ENCODE data around the gene VSX1. TPM values are rescaled to one million over a fixed set of nuclear protein-coding genes. Genes with fewer than 3 reads are reported as not detected.
A peak's percentile ranks its signal among the peaks of the same experiment; 100 is the strongest.

Gene VSX1
- total RNA-seq, 1 donor from 2014 or later = not detected

- Mint-ChIP-seq H3K9me3 (no peaks in the 10 kb centered on the region), H3K27ac (no peak overlapping the region), H3K4me3 (ENCODE audit: low read depth) (no peak overlapping the region), H3K4me1 (ENCODE audit: low read depth) (peaks cover 2% of the 10 kb centered on the region), H3K27me3 (ENCODE audit: low read depth) (peaks cover 61% of the 10 kb centered on the region), H3K36me3 (ENCODE audit: low read depth) (no peaks in the 10 kb centered on the region)
- intact Hi-C loops (cut with micrococcal nuclease) = no loop called here
- no peak for DNase-seq (ENCODE audit: low spot score)
These were observed 11.0 kb downstream of the VSX1 start for GRCh38 chr20:25070821-25071473.

GRCh38 chr20:25067102-25067987, 14.6 kb downstream of the VSX1 start:
- no peak for DNase-seq (ENCODE audit: low spot score)
- Mint-ChIP-seq H3K36me3 (ENCODE audit: low read depth) (no peaks in the 10 kb centered on the region), H3K9me3 (no peaks in the 10 kb centered on the region), H3K4me3 (ENCODE audit: low read depth) (no peak overlapping the region), H3K27ac (no peak overlapping the region), H3K4me1 (ENCODE audit: low read depth) (peaks cover 4% of the 10 kb centered on the region), H3K27me3 (ENCODE audit: low read depth) (peaks cover 51% of the 10 kb centered on the region)
- intact Hi-C loops (cut with micrococcal nuclease) = no loop called here

DNA sequence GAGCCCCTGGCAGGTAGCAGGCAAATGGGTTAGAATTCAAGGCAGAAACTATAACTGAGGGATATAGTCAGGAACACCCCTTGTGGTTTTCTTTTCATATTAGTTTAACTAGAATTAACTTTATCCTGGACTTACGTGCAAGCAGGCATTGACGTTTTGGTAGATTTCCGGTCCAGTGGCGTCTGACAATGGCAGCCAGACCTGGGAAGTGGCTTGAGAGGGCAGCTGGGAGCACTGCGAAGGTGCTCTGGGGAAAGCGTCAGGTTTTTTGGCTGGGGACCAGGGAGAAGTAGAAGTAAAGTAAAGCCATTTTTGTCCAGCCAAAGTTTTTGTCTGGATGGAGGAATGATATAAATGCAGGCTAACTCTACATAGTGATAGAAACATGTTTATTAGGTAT, 15.6 kb downstream of the VSX1 start:
- H3K4me3 Mint-ChIP-seq (ENCODE audit: low read depth) = no peak overlapping the region
- intact Hi-C loops (cut with micrococcal nuclease) = no loop called here

GRCh38 chr20:25065625-25066338, 16.2 kb downstream of the VSX1 start:
- Mint-ChIP-seq H3K27me3 (ENCODE audit: low read depth) (peaks cover 51% of the 10 kb centered on the region), H3K36me3 (ENCODE audit: low read depth) (no peaks in the 10 kb centered on the region), H3K4me3 (ENCODE audit: low read depth) (no peak overlapping the region), H3K9me3 (no peaks in the 10 kb centered on the region), H3K27ac (no peak overlapping the region), H3K4me1 (ENCODE audit: low read depth) (peaks cover 4% of the 10 kb centered on the region)
- DNase-seq (ENCODE audit: low spot score) = peak; percentile 35
- intact Hi-C loops (cut with micrococcal nuclease) = loop anchor here (1.0 kb wide), 1 partner anchor 70 kb away; no protein-coding TSS in a partner anchor

More for the DNA sequence above, 15.6 kb downstream of the VSX1 start:
- peaks cover 4% of the 10 kb centered on the region for H3K4me1 Mint-ChIP-seq (ENCODE audit: low read depth)
- no peak for DNase-seq (ENCODE audit: low spot score)
- H3K9me3 Mint-ChIP-seq = no peaks in the 10 kb centered on the region
- no peaks in the 10 kb centered on the region for H3K36me3 Mint-ChIP-seq (ENCODE audit: low read depth)
- H3K27ac Mint-ChIP-seq = no peak overlapping the region
- peaks cover 50% of the 10 kb centered on the region for H3K27me3 Mint-ChIP-seq (ENCODE audit: low read depth)

- no peak for DNase-seq (ENCODE audit: low spot score)
- H3K27me3 Mint-ChIP-seq (ENCODE audit: low read depth) = peaks cover 51% of the 10 kb centered on the region
- no peaks in the 10 kb centered on the region for H3K9me3 Mint-ChIP-seq
- no peak overlapping the region for H3K4me3 Mint-ChIP-seq (ENCODE audit: low read depth)
- no peak overlapping the region for H3K27ac Mint-ChIP-seq
- peaks cover 9% of the 10 kb centered on the region for H3K4me1 Mint-ChIP-seq (ENCODE audit: low read depth)
- intact Hi-C loops (cut with micrococcal nuclease) = loop anchor here (1.0 kb wide), 1 partner anchor 70 kb away; no protein-coding TSS in a partner anchor
- no peaks in the 10 kb centered on the region for H3K36me3 Mint-ChIP-seq (ENCODE audit: low read depth)
These were observed 16.8 kb downstream of the VSX1 start for GRCh38 chr20:25065072-25065624.

- H3K27ac Mint-ChIP-seq = no peak overlapping the region
- intact Hi-C loops (cut with micrococcal nuclease) = loop anchor here (1.0 kb wide), 1 partner anchor 69 kb away; no protein-coding TSS in a partner anchor
- H3K4me3 Mint-ChIP-seq (ENCODE audit: low read depth) = no peak overlapping the region
- H3K4me1 Mint-ChIP-seq (ENCODE audit: low read depth) = peaks cover 9% of the 10 kb centered on the region
- peaks cover 48% of the 10 kb centered on the region for H3K27me3 Mint-ChIP-seq (ENCODE audit: low read depth)
- no peak for DNase-seq (ENCODE audit: low spot score)
- H3K9me3 Mint-ChIP-seq = no peaks in the 10 kb centered on the region
- H3K36me3 Mint-ChIP-seq (ENCODE audit: low read depth) = no peaks in the 10 kb centered on the region
These were observed 17.3 kb downstream of the VSX1 start for GRCh38 chr20:25064561-25065071.

GRCh38 chr20:25063981-25064380, 18.0 kb downstream of the VSX1 start:
- no peak for DNase-seq (ENCODE audit: low spot score)
- H3K27ac Mint-ChIP-seq = no peak overlapping the region
- intact Hi-C loops (cut with micrococcal nuclease) = no loop called here

DNA sequence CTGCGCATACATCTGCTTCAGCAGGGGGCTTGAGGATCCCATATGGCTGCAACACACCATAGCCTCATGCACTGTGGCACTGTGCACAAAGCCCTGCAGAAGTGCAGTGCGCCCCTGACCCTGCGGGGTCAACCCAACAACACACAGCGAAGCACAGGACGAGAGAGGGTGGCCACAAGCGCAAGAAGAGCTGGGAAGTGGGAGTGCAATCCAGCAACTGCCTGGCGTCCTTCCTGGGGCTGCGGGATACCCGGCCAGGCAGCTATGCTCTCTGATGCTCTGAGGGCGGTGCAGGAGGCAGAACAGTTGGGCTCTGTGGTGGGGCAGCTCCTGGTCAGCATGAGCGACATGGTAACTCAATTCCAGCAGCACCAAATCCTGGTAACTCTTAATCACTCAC, 18.4 kb downstream of the VSX1 start:
- intact Hi-C loops (cut with micrococcal nuclease) = no loop called here
- Mint-ChIP-seq H3K9me3 (no peaks in the 10 kb centered on the region), H3K27ac (no peak overlapping the region), H3K27me3 (ENCODE audit: low read depth) (peaks cover 42% of the 10 kb centered on the region), H3K4me3 (ENCODE audit: low read depth) (no peak overlapping the region), H3K36me3 (ENCODE audit: low read depth) (no peaks in the 10 kb centered on the region), H3K4me1 (ENCODE audit: low read depth) (peaks cover 12% of the 10 kb centered on the region)
- DNase-seq (ENCODE audit: low spot score) = no peak

More at GRCh38 chr20:25063981-25064380, 18.0 kb downstream of the VSX1 start:
- Mint-ChIP-seq H3K4me1 (ENCODE audit: low read depth) (peaks cover 10% of the 10 kb centered on the region), H3K27me3 (ENCODE audit: low read depth) (peaks cover 43% of the 10 kb centered on the region), H3K36me3 (ENCODE audit: low read depth) (no peaks in the 10 kb centered on the region), H3K9me3 (no peaks in the 10 kb centered on the region), H3K4me3 (ENCODE audit: low read depth) (no peak overlapping the region)

DNA sequence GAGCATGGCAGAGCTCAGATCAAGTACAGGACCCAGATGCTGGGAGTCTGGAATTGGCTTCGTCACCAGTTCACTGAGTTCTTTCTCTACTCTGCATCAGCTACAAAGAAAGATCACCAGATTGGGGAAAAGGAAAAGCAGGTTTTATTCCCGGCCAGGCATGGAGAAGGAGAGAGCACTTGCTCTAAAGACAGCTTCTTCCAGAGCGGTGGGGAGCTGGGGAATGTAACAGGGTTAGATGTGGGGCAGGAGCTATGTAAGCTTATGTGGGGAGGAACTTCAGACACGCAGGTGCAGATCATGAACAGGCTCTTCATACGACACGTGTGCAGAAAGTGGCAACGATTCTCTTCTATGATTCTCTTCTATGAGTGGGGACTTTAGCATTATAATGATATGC, 19.1 kb downstream of the VSX1 start:
- H3K9me3 Mint-ChIP-seq = no peaks in the 10 kb centered on the region
- no peak overlapping the region for H3K27ac Mint-ChIP-seq
- no peak overlapping the region for H3K4me3 Mint-ChIP-seq (ENCODE audit: low read depth)
- no peaks in the 10 kb centered on the region for H3K36me3 Mint-ChIP-seq (ENCODE audit: low read depth)
- peaks cover 12% of the 10 kb centered on the region for H3K4me1 Mint-ChIP-seq (ENCODE audit: low read depth)
- DNase-seq (ENCODE audit: low spot score) = no peak
- intact Hi-C loops (cut with micrococcal nuclease) = no loop called here
- peaks cover 38% of the 10 kb centered on the region for H3K27me3 Mint-ChIP-seq (ENCODE audit: low read depth)

- H3K27ac Mint-ChIP-seq = no peak overlapping the region
- no peak overlapping the region for H3K4me3 Mint-ChIP-seq (ENCODE audit: low read depth)
- DNase-seq (ENCODE audit: low spot score) = no peak
- no peaks in the 10 kb centered on the region for H3K9me3 Mint-ChIP-seq
- intact Hi-C loops (cut with micrococcal nuclease) = no loop called here
- H3K27me3 Mint-ChIP-seq (ENCODE audit: low read depth) = peaks cover 38% of the 10 kb centered on the region
- H3K36me3 Mint-ChIP-seq (ENCODE audit: low read depth) = no peaks in the 10 kb centered on the region
- peaks cover 12% of the 10 kb centered on the region for H3K4me1 Mint-ChIP-seq (ENCODE audit: low read depth)
These were observed 20.0 kb downstream of the VSX1 start for GRCh38 chr20:25061821-25062530.

- no peak overlapping the region for H3K27ac Mint-ChIP-seq
- H3K27me3 Mint-ChIP-seq (ENCODE audit: low read depth) = peaks cover 38% of the 10 kb centered on the region
- H3K4me3 Mint-ChIP-seq (ENCODE audit: low read depth) = no peak overlapping the region
- intact Hi-C loops (cut with micrococcal nuclease) = no loop called here
- peaks cover 15% of the 10 kb centered on the region for H3K4me1 Mint-ChIP-seq (ENCODE audit: low read depth)
- DNase-seq (ENCODE audit: low spot score) = no peak
- H3K9me3 Mint-ChIP-seq = no peaks in the 10 kb centered on the region
- no peaks in the 10 kb centered on the region for H3K36me3 Mint-ChIP-seq (ENCODE audit: low read depth)
These were observed 20.7 kb downstream of the VSX1 start for GRCh38 chr20:25061103-25061799.
